Brain pericyte (primary cell): ENCODE data around the gene SLC38A9.

Experiments used
- DNase-seq: peaks from one replicate; pipeline ENCODE4 v3.0.0-alpha.2; 2012; ENCODE audit warnings: low read depth, low spot score

Gene SLC38A9

GRCh38 chr5:55657443-55657842 lies 54.7 kb downstream of the SLC38A9 start:
- no peak for DNase-seq

- no peak for DNase-seq
Measured at GRCh38 chr5:55650386-55650785, 61.7 kb downstream of the SLC38A9 start.

- DNase-seq, result no peak
Measured at GRCh38 chr5:55649963-55650362, 62.2 kb downstream of the SLC38A9 start.

- DNase-seq, result peak; percentile 61
Measured at GRCh38 chr5:55645304-55645703, 66.8 kb downstream of the SLC38A9 start.

GRCh38 chr5:55638455-55638854 lies 73.7 kb downstream of the SLC38A9 start:
- DNase-seq, result peak; percentile 55

GRCh38 chr5:55638051-55638450 lies 74.1 kb downstream of the SLC38A9 start:
- DNase-seq, result no peak

- no peak for DNase-seq
Measured at GRCh38 chr5:55636683-55637082, 75.4 kb downstream of the SLC38A9 start.

- DNase-seq, result no peak
Measured at GRCh38 chr5:55636177-55636576, 75.9 kb downstream of the SLC38A9 start.

GRCh38 chr5:55634866-55635265 lies 77.3 kb downstream of the SLC38A9 start:
- DNase-seq, result no peak

- no peak for DNase-seq
Measured at GRCh38 chr5:55634209-55634805, 77.8 kb downstream of the SLC38A9 start.

- no peak for DNase-seq
Measured at GRCh38 chr5:55633574-55634208, 78.4 kb downstream of the SLC38A9 start.

GRCh38 chr5:55629815-55630214 lies 82.3 kb downstream of the SLC38A9 start:
- DNase-seq, result no peak

GRCh38 chr5:55626790-55627189 lies 85.3 kb downstream of the SLC38A9 start:
- no peak for DNase-seq

GRCh38 chr5:55625913-55626312 lies 86.2 kb downstream of the SLC38A9 start:
- DNase-seq, result no peak

- DNase-seq, result no peak
Measured at GRCh38 chr5:55625589-55625909, 86.6 kb downstream of the SLC38A9 start.

GRCh38 chr5:55624841-55625588 lies 87.1 kb downstream of the SLC38A9 start:
- no peak for DNase-seq

GRCh38 chr5:55623789-55624188 lies 88.3 kb downstream of the SLC38A9 start:
- DNase-seq, result no peak

- DNase-seq, result no peak
Measured at GRCh38 chr5:55622460-55622859, 89.7 kb downstream of the SLC38A9 start.

GRCh38 chr5:55621229-55621628 lies 90.9 kb downstream of the SLC38A9 start:
- no peak for DNase-seq

GRCh38 chr5:55620766-55621160 lies 91.4 kb downstream of the SLC38A9 start:
- DNase-seq, result no peak

GRCh38 chr5:55620009-55620765 lies 91.9 kb downstream of the SLC38A9 start:
- no peak for DNase-seq

GRCh38 chr5:55618318-55618717 lies 93.8 kb downstream of the SLC38A9 start:
- no peak for DNase-seq
